ENCODE results near the gene TDRD15. TPM values are rescaled to one million over a fixed set of nuclear protein-coding genes. Genes with fewer than 3 reads are reported as not detected.

The TDRD15 gene
- total and polyA plus RNA-seq, 2 of the 4 experiments (the other 2 are of a cell fraction): not detected

DNA sequence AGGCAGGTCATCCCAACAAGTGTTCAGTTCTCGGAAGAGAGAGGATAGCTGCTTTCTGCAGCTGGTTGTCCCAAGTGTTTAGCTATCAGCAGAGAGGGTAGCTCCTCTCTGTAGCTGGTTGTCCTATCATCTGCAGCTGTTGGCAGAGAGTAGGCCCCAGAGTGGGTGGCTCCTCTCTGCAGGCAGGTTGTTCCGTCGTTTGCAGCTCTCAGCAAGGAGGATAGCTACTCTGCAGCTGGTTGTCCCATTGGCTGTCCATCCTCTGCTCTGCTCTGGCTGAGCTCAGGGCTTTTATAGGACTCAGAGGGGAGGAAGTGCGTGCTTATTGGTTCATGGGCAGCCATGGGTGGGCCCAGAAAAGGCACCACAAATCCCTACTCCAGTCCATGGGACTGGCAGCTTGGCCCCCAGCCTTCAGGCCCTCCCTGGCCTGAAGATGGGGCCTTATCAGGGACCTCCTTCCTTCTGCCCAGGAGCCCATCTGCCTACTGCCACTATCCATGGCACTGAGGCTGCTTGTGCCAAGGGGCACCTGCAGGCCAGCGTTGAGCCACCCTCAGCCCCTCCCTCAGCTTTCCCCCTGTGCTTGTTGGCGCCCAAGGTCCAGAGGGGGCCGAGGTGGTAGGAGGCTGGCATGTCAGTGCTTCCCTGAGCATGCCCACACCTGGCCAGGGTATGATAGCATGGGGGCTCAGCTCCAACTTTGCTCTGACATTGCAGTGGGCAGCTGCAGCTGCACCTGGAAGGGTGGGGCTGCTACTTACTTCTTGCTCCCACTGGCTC is 38.3 kb downstream of the TDRD15 start:
- no peak overlapping the region for H3K4ac ChIP-seq (ENCODE audit: low read depth, low read length)
- TF ChIP-seq FOS (IDR thresholded peaks at IDR 0.05; ENCODE audit: low read depth, low read length) (no peak), RFX5 (IDR thresholded peaks at IDR 0.05; ENCODE audit: low read depth, low read length) (no peak), SMC3 (IDR thresholded peaks at IDR 0.05; ENCODE audit: low read depth, low read length) (no peak), CHD1 (IDR thresholded peaks at IDR 0.05; ENCODE audit: low read depth, low read length) (no peak), RAD21 (IDR thresholded peaks at IDR 0.05; ENCODE audit: low read length) (no peak), RCOR1 (IDR thresholded peaks at IDR 0.05; ENCODE audit: insufficient replicate concordance, low read length) (no peak)
- TF ChIP-seq, protein P1, sequence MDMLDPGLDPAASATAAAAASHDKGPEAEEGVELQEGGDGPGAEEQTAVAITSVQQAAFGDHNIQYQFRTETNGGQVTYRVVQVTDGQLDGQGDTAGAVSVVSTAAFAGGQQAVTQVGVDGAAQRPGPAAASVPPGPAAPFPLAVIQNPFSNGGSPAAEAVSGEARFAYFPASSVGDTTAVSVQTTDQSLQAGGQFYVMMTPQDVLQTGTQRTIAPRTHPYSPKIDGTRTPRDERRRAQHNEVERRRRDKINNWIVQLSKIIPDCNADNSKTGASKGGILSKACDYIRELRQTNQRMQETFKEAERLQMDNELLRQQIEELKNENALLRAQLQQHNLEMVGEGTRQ (IDR thresholded peaks at IDR 0.05; ENCODE audit: low read depth, low read length): no peak
- TF ChIP-seq, protein P2, sequence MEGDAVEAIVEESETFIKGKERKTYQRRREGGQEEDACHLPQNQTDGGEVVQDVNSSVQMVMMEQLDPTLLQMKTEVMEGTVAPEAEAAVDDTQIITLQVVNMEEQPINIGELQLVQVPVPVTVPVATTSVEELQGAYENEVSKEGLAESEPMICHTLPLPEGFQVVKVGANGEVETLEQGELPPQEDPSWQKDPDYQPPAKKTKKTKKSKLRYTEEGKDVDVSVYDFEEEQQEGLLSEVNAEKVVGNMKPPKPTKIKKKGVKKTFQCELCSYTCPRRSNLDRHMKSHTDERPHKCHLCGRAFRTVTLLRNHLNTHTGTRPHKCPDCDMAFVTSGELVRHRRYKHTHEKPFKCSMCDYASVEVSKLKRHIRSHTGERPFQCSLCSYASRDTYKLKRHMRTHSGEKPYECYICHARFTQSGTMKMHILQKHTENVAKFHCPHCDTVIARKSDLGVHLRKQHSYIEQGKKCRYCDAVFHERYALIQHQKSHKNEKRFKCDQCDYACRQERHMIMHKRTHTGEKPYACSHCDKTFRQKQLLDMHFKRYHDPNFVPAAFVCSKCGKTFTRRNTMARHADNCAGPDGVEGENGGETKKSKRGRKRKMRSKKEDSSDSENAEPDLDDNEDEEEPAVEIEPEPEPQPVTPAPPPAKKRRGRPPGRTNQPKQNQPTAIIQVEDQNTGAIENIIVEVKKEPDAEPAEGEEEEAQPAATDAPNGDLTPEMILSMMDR (conservative IDR thresholded peaks at IDR 0.05; ENCODE audit: low read depth, low read length): no peak
- no peak overlapping the region for H2BK120ac ChIP-seq (ENCODE audit: low read depth, low read length)
- H4K91ac ChIP-seq (ENCODE audit: insufficient read depth, low read depth, low read length): no peak overlapping the region
- H3K9ac ChIP-seq (ENCODE audit: low read depth, low read length): no peak overlapping the region
- no peak overlapping the region for H2AK9ac ChIP-seq (replicated peaks; ENCODE audit: low read depth, low read length, poor library complexity)
- in situ Hi-C loops (cut with MboI; ENCODE audit: low sequenced_read_pairs): no loop called here
- no peak overlapping the region for H2BK15ac ChIP-seq (ENCODE audit: low read depth, low read length)
- ATAC-seq (ENCODE audit: low read depth): no peak
- H3K18ac ChIP-seq (ENCODE audit: low read depth, low read length): no peak overlapping the region
- H3K79me1 ChIP-seq (ENCODE audit: low read depth in 1 of 2, low read length in 2 of 2): no peaks in the 10 kb centered on the region
- intact Hi-C loops (cut with micrococcal nuclease): no loop called here
- H3K27me3 ChIP-seq (ENCODE audit: control insufficient read depth, insufficient read depth, low read length): no peaks in the 10 kb centered on the region
- no peaks in the 10 kb centered on the region for H3K36me3 ChIP-seq (ENCODE audit: control insufficient read depth, insufficient read depth, low read length)
- H2AFZ ChIP-seq (replicated peaks; ENCODE audit: low read length, poor library complexity): no peak overlapping the region
- dilution Hi-C loops (cut with HindIII; ENCODE audit: low sequenced_read_pairs, unreplicated experiment): no loop called here
- H4K5ac ChIP-seq (ENCODE audit: low read depth, low read length): no peak overlapping the region
- no peak overlapping the region for H3K23ac ChIP-seq (ENCODE audit: low read depth, low read length)
- H3K27ac ChIP-seq (ENCODE audit: insufficient read depth, low read length): no peak overlapping the region
- no peak overlapping the region for H2BK5ac ChIP-seq (ENCODE audit: low read depth, low read length, poor library complexity, severe bottlenecking)
- BruUV-seq (replicated peaks): no TSS peak
- H3K4me2 ChIP-seq (ENCODE audit: low read depth, low read length): no peak overlapping the region
- no peak for DNase-seq
- no peaks in the 10 kb centered on the region for H3K4me1 ChIP-seq (ENCODE audit: control insufficient read depth, insufficient read depth, low read length)
- no peaks in the 10 kb centered on the region for H3K9me3 ChIP-seq (ENCODE audit: control insufficient read depth, insufficient read depth, low read length)
- no peak overlapping the region for H3K4me3 ChIP-seq (ENCODE audit: insufficient read depth, low read depth, low read length)
- 0% methylated on average over 1 of the region's 7 CpGs; no CpG with 5 or more reads in 1 of the 2 experiments for WGBS, 2 experiments (ENCODE audit: extremely low coverage in 2 of 2, insufficient read length in 1 of 2)
- H3K9me1 ChIP-seq (ENCODE audit: insufficient read depth, low read length): no peaks in the 10 kb centered on the region
- no peak overlapping the region for H3K56ac ChIP-seq (ENCODE audit: extremely low read depth, insufficient read depth, low read length)
- CTCF ChIA-PET: no interaction called here
- no peak overlapping the region for H2AK5ac ChIP-seq (ENCODE audit: low read depth, low read length)
- no peaks in the 10 kb centered on the region for H4K20me1 ChIP-seq (ENCODE audit: insufficient read depth, low read length)
- no peak overlapping the region for H4K8ac ChIP-seq (ENCODE audit: low read depth in 2 of 2, low read length in 2 of 2)
- POLR2A ChIA-PET (ENCODE audit: unreplicated experiment): no interaction called here
- no peak overlapping the region for H3K14ac ChIP-seq (replicated peaks; ENCODE audit: low read depth, low read length)
- H2BK20ac ChIP-seq (ENCODE audit: low read depth, low read length): no peak overlapping the region
